Breast epithelium (tissue), 4 donors: ENCODE data around the gene SRGAP3. TPM values are rescaled to one million over a fixed set of nuclear protein-coding genes. Genes with fewer than 3 reads are reported as not detected.

ENCODE experiments used
- DNase-seq, 2 donors: peaks; one replicate each; pipeline ENCODE4 v3.0.0-alpha.2; 2019; ENCODE audit warnings: low spot score in 2 of 2
- H3K27ac ChIP-seq, 2 donors: fragments of 200-600 bp; sonication (generic) in 1 of 2; one replicate each; pipeline ENCODE4 v1.5.1; 2016 to 2019; ENCODE audit warnings: mild to moderate bottlenecking in 1 of 2
- H3K27me3 ChIP-seq, 2 donors: fragments of 200-600 bp; sonication (generic) in 1 of 2; one replicate each; pipeline versions ENCODE4 v1.5.1 to v1.6.0; 2017 to 2019; ENCODE audit warnings: control low read depth in 1 of 2, mild to moderate bottlenecking in 1 of 2
- H3K36me3 ChIP-seq: fragments of 200-600 bp; one replicate; pipeline ENCODE4 v1.5.1; 2019
- H3K4me1 ChIP-seq, 2 donors: fragments of 200-600 bp; sonication (generic); one replicate each; pipeline ENCODE4 v1.5.1; 2016 to 2019; ENCODE audit warnings: control low read depth in 1 of 2
- H3K4me3 ChIP-seq, 3 donors: fragments of 200-600 bp; sonication (generic); 1 replicate in 2 of 3; 2 replicates in 1 of 3; pipeline ENCODE4 v1.5.1; 2016 to 2019; ENCODE audit warnings: mild to moderate bottlenecking in 3 of 3, moderate library complexity in 2 of 3
- H3K9me3 ChIP-seq, 2 donors: fragments of 200-600 bp; sonication (generic) in 1 of 2; one replicate each; pipeline ENCODE4 v1.5.1; 2016 to 2019; ENCODE audit warnings: control low read depth in 1 of 2
- POLR2A ChIP-seq: fragments of 450-650 bp; IDR thresholded peaks from one replicate; pipeline ENCODE4 v1.6.1; 2016; ENCODE audit warnings: antibody characterized with exemption, mild to moderate bottlenecking, moderate library complexity
- POLR2AphosphoS5 ChIP-seq, 3 donors: sonication (generic); formaldehyde crosslinking; IDR thresholded peaks; one replicate each; pipeline ENCODE4 v1.6.1; 2017; ENCODE audit warnings: antibody characterized with exemption in 3 of 3
- intact Hi-C: fragments of 100-400 bp; cut with DNase I; formaldehyde crosslinking; loops from one replicate; pipeline ENCODE4 v1.15.1; 2023; ENCODE audit warnings: low total_unique reads
- total RNA-seq, 3 donors: library from RNA; depleted of rRNA; stranded (reverse); fragments of >200 nt; gene quantifications; one replicate each; pipeline ENCODE4 v1.1.0, GENCODE V29; 2016
- TF ChIP-seq, protein P1 (sequence below), 3 donors: fragments of 450-650 bp; IDR thresholded peaks; one replicate each; pipeline ENCODE4 v1.5.1; 2016 to 2017; ENCODE audit warnings: antibody characterized with exemption in 3 of 3, mild to moderate bottlenecking in 3 of 3, moderate library complexity in 3 of 3

SRGAP3 gene
- total RNA-seq, 3 donors from 2014 or later, result 13.6 to 21.5 (median 19.0) TPM

GRCh38 chr3:9007928-9008327 is 241.5 kb downstream of the SRGAP3 start:
- H3K27ac ChIP-seq, result no peak overlapping the region
- TF ChIP-seq POLR2A (no peak), POLR2AphosphoS5 (IDR thresholded peaks at IDR 0.05) (no peak)
- TF ChIP-seq, protein P1, sequence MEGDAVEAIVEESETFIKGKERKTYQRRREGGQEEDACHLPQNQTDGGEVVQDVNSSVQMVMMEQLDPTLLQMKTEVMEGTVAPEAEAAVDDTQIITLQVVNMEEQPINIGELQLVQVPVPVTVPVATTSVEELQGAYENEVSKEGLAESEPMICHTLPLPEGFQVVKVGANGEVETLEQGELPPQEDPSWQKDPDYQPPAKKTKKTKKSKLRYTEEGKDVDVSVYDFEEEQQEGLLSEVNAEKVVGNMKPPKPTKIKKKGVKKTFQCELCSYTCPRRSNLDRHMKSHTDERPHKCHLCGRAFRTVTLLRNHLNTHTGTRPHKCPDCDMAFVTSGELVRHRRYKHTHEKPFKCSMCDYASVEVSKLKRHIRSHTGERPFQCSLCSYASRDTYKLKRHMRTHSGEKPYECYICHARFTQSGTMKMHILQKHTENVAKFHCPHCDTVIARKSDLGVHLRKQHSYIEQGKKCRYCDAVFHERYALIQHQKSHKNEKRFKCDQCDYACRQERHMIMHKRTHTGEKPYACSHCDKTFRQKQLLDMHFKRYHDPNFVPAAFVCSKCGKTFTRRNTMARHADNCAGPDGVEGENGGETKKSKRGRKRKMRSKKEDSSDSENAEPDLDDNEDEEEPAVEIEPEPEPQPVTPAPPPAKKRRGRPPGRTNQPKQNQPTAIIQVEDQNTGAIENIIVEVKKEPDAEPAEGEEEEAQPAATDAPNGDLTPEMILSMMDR (IDR thresholded peaks at IDR 0.05), result no peak
- no peaks in the 10 kb centered on the region for H3K27me3 ChIP-seq
- no peaks in the 10 kb centered on the region for H3K36me3 ChIP-seq
- no peak for DNase-seq
- H3K4me1 ChIP-seq, result no peaks in the 10 kb centered on the region
- H3K4me3 ChIP-seq, result no peak overlapping the region
- intact Hi-C loops, result no loop called here
- H3K9me3 ChIP-seq, result no peaks in the 10 kb centered on the region

DNA sequence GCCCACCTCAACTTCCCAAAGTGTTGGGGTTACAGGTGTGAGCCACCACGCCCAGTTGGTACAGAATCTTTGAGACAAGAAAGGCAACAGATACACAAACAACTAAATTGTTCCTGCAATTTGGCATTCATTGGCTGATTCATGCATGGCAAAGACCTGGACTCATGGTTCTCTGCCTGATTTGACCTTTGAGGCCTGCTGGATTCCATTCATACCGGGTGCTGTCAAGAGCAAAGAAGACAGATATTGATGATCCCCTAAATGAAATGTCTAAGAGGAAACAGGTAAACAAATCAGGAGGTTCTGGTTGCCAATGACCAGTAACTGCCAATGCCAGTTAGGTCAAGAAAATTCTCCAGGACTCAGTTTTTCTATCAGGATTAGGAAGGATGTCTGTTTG is 242.2 kb downstream of the SRGAP3 start:
- no peak for DNase-seq
- H3K27me3 ChIP-seq, result no peaks in the 10 kb centered on the region
- TF ChIP-seq POLR2AphosphoS5 (IDR thresholded peaks at IDR 0.05), result no peak
- TF ChIP-seq, protein P1 (IDR thresholded peaks at IDR 0.05), result no peak
- TF ChIP-seq POLR2A, result no peak
- intact Hi-C loops, result no loop called here
- H3K9me3 ChIP-seq, result no peaks in the 10 kb centered on the region
- no peaks in the 10 kb centered on the region for H3K36me3 ChIP-seq
- no peaks in the 10 kb centered on the region for H3K4me1 ChIP-seq
- no peak overlapping the region for H3K4me3 ChIP-seq
- no peak overlapping the region for H3K27ac ChIP-seq

GRCh38 chr3:9000041-9000440 is 249.4 kb downstream of the SRGAP3 start:
- no peaks in the 10 kb centered on the region for H3K27me3 ChIP-seq
- H3K4me1 ChIP-seq, result no peaks in the 10 kb centered on the region
- H3K9me3 ChIP-seq, result no peaks in the 10 kb centered on the region
- no peak for DNase-seq
- no peak overlapping the region for H3K4me3 ChIP-seq
- no peaks in the 10 kb centered on the region for H3K36me3 ChIP-seq
- TF ChIP-seq, protein P1 (IDR thresholded peaks at IDR 0.05), result no peak
- TF ChIP-seq POLR2A (no peak), POLR2AphosphoS5 (IDR thresholded peaks at IDR 0.05) (no peak)
- no peak overlapping the region for H3K27ac ChIP-seq
- intact Hi-C loops, result no loop called here

GRCh38 chr3:8997151-8997550 is 252.3 kb downstream of the SRGAP3 start:
- DNase-seq, result no peak
- intact Hi-C loops, result no loop called here
- H3K36me3 ChIP-seq, result no peaks in the 10 kb centered on the region
- no peak for TF ChIP-seq POLR2AphosphoS5 (IDR thresholded peaks at IDR 0.05)
- no peak for TF ChIP-seq POLR2A
- TF ChIP-seq, protein P1 (IDR thresholded peaks at IDR 0.05), result no peak
- H3K9me3 ChIP-seq, result no peaks in the 10 kb centered on the region
- no peak overlapping the region for H3K4me3 ChIP-seq
- no peaks in the 10 kb centered on the region for H3K27me3 ChIP-seq
- H3K27ac ChIP-seq, result peak overlapping the region in 1 of 2 donors; percentile 35
- no peaks in the 10 kb centered on the region for H3K4me1 ChIP-seq

DNA sequence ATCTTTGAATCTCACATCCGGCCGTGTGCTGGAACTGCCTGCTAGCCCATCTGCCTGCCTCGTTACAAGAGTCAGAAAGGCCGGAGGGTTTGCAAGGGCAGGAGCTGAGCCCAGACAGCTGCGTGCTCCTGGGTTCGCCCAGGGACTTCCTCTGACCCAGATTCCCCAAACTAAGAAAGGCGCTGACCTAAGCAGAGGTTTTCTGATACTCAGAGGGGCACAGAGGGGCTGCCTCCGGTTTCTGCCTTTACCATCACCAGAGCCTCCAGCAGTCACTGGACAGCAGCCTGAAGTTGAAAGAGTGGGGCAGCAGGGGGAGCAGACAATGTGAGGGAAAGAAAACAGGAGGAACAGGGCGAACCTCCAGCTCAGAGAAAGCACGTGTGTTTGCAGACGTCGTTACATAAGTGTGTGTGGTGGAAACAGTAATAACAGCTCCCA is 252.7 kb downstream of the SRGAP3 start:
- intact Hi-C loops, result no loop called here
- peak overlapping the region in 1 of 3 donors; percentile 35 for H3K4me3 ChIP-seq
- no peaks in the 10 kb centered on the region for H3K27me3 ChIP-seq
- H3K36me3 ChIP-seq, result no peaks in the 10 kb centered on the region
- no peaks in the 10 kb centered on the region for H3K9me3 ChIP-seq
- peak overlapping the region in 1 of 2 donors; percentile 52 for H3K27ac ChIP-seq
- no peak for TF ChIP-seq POLR2AphosphoS5 (IDR thresholded peaks at IDR 0.05)
- TF ChIP-seq, protein P1 (IDR thresholded peaks at IDR 0.05), result peak in 1 of 3 donors; percentile 34
- H3K4me1 ChIP-seq, result no peaks in the 10 kb centered on the region
- peak in 1 of 2 donors; percentile 29 for DNase-seq
